Measurements from ENCODE around the gene RAC3.

- TF ChIP-seq CTCF (IDR thresholded peaks at IDR 0.05; ENCODE audit: borderline replicate concordance, extremely low read depth, low read length, poor library complexity, severe bottlenecking), result no peak
- no peak for TF ChIP-seq EZH2 (IDR thresholded peaks at IDR 0.05; ENCODE audit: borderline replicate concordance, low read depth, low read length, severe bottlenecking)
Measured at GRCh38 chr17:81992306-81993102, 39.0 kb upstream of the RAC3 start.

Measured in DND-41 (cell line).